ENCODE data around the gene AKR1B1.

AKR1B1 gene

GRCh38 chr7:134468475-134468874 is 9.6 kb upstream of the AKR1B1 start:
- no peak for DNase-seq

GRCh38 chr7:134468054-134468453 is 9.2 kb upstream of the AKR1B1 start:
- DNase-seq: no peak

- DNase-seq: no peak
Measured at GRCh38 chr7:134465491-134465890, 6.6 kb upstream of the AKR1B1 start.

- no peak for DNase-seq
Measured at GRCh38 chr7:134464496-134464895, 5.6 kb upstream of the AKR1B1 start.

GRCh38 chr7:134463751-134464150 is 4.9 kb upstream of the AKR1B1 start:
- DNase-seq: no peak

- no peak for DNase-seq
Measured at GRCh38 chr7:134462337-134462925, 3.5 kb upstream of the AKR1B1 start.

- DNase-seq: no peak
Measured at GRCh38 chr7:134461916-134462315, 3.0 kb upstream of the AKR1B1 start.

- DNase-seq: no peak
Measured at GRCh38 chr7:134459981-134460380, 1.1 kb upstream of the AKR1B1 start.

GRCh38 chr7:134458341-134458805 is 527 bp downstream of the AKR1B1 start:
- peak; percentile 75 for DNase-seq

- DNase-seq: no peak
Measured at GRCh38 chr7:134457210-134457609, 1.7 kb downstream of the AKR1B1 start.

- no peak for DNase-seq
Measured at GRCh38 chr7:134454277-134454676, 4.6 kb downstream of the AKR1B1 start.

GRCh38 chr7:134453518-134453917 is 5.4 kb downstream of the AKR1B1 start:
- DNase-seq: no peak

GRCh38 chr7:134452991-134453473 is 5.9 kb downstream of the AKR1B1 start:
- DNase-seq: no peak

GRCh38 chr7:134452419-134452838 is 6.5 kb downstream of the AKR1B1 start:
- no peak for DNase-seq

- DNase-seq: no peak
Measured at GRCh38 chr7:134451656-134452055, 7.2 kb downstream of the AKR1B1 start.

GRCh38 chr7:134450294-134451000 is 8.5 kb downstream of the AKR1B1 start:
- no peak for DNase-seq

GRCh38 chr7:134449680-134450079 is 9.2 kb downstream of the AKR1B1 start:
- no peak for DNase-seq

GRCh38 chr7:134448356-134449229 is 10.3 kb downstream of the AKR1B1 start:
- DNase-seq: no peak

GRCh38 chr7:134447383-134447782 is 11.5 kb downstream of the AKR1B1 start:
- DNase-seq: no peak

- no peak for DNase-seq
Measured at GRCh38 chr7:134446923-134447322, 12.0 kb downstream of the AKR1B1 start.

- no peak for DNase-seq
Measured at GRCh38 chr7:134446446-134446845, 12.5 kb downstream of the AKR1B1 start.

GRCh38 chr7:134444961-134445315 is 14.0 kb downstream of the AKR1B1 start:
- DNase-seq: no peak

GRCh38 chr7:134444198-134444960 is 14.5 kb downstream of the AKR1B1 start:
- DNase-seq: no peak
